HEK293 (cell line): ENCODE measurements around the gene SLX9.

Experiments
- CTCF ChIA-PET: fragments of 350-600 bp; formaldehyde crosslinking; extraction: SDS; loops from one replicate; lab custom pipeline; 2021; ENCODE audit warnings: antibody characterized with exemption; lab: Yijun Ruan, JAX
- POLR2A ChIA-PET: fragments of 300-600 bp; formaldehyde crosslinking; extraction: SDS; loops from one replicate; lab custom pipeline; 2020; ENCODE audit warnings: antibody characterized with exemption, inconsistent platforms; lab: Yijun Ruan, JAX
- H3K27ac ChIP-seq: fragments of 200-500 bp; sonication (Bioruptor generic); 2 replicates; pipeline ENCODE4 v1.5.1; 2014; ENCODE audit warnings: low read depth, low read length, control low read depth, inconsistent platforms; ENCODE audit errors: extremely low read depth
- H3K36me3 ChIP-seq, 2 experiments: fragments of 200-500 bp in 1 of 2; sonication (Bioruptor generic) in 1 of 2; 1 replicate in 1 of 2; 2 replicates in 1 of 2; pipeline ENCODE4 v1.5.1; 2014 to 2017; ENCODE audit warnings: inconsistent platforms in 2 of 2, low read length in 2 of 2; ENCODE audit not compliant: control insufficient read depth in 2 of 2, insufficient read depth in 1 of 2
- H3K4me1 ChIP-seq: fragments of 200-500 bp; sonication (Bioruptor generic); 2 replicates; pipeline ENCODE4 v1.5.1; 2014; ENCODE audit warnings: mild to moderate bottlenecking, low read length, inconsistent platforms; ENCODE audit not compliant: control insufficient read depth, insufficient read depth
- H3K4me3 ChIP-seq: 2 replicates; pipeline ENCODE4 v1.5.1; 2011; ENCODE audit warnings: low read depth, mild to moderate bottlenecking, control low read depth, low read length, moderate library complexity
- H3K9me3 ChIP-seq: fragments of 200-500 bp; sonication (Bioruptor generic); 2 replicates; pipeline ENCODE4 v1.5.1; 2014; ENCODE audit warnings: low read depth, low read length, inconsistent platforms; ENCODE audit not compliant: control insufficient read depth, insufficient read depth
- KLF16 ChIP-seq: fragments of 450-650 bp; formaldehyde crosslinking; IDR thresholded peaks from 2 replicates; pipeline ENCODE4 v1.5.1; 2017; ENCODE audit warnings: missing biosample characterization, missing genetic modification characterization
- SP2 ChIP-seq: fragments of 450-650 bp; formaldehyde crosslinking; IDR thresholded peaks from 2 replicates; pipeline ENCODE4 v1.5.1; 2016; ENCODE audit warnings: missing biosample characterization, missing genetic modification characterization
- ZBTB11 ChIP-seq: fragments of 450-650 bp; formaldehyde crosslinking; conservative IDR thresholded peaks from 2 replicates; pipeline ENCODE4 v1.5.1; 2016; ENCODE audit warnings: low read depth, missing biosample characterization, missing genetic modification characterization
- ZBTB26 ChIP-seq: fragments of 450-650 bp; formaldehyde crosslinking; optimal IDR thresholded peaks from 2 replicates; pipeline ENCODE3; 2016; ENCODE audit warnings: missing biosample characterization, mild to moderate bottlenecking, missing genetic modification characterization
- ZNF133 ChIP-seq: fragments of 450-650 bp; formaldehyde crosslinking; IDR thresholded peaks from 2 replicates; pipeline ENCODE4 v1.5.1; 2016; ENCODE audit warnings: missing biosample characterization, missing genetic modification characterization
- ZNF174 ChIP-seq: fragments of 450-650 bp; formaldehyde crosslinking; IDR thresholded peaks from 2 replicates; pipeline ENCODE4 v1.5.0; 2017; ENCODE audit warnings: missing biosample characterization, mild to moderate bottlenecking, missing genetic modification characterization
- ZNF19 ChIP-seq: fragments of 450-650 bp; formaldehyde crosslinking; IDR thresholded peaks from 2 replicates; pipeline ENCODE4; 2016; ENCODE audit warnings: missing biosample characterization, missing genetic modification characterization, low read depth
- ZNF26 ChIP-seq: fragments of 450-650 bp; formaldehyde crosslinking; IDR thresholded peaks from 2 replicates; pipeline ENCODE4 v1.5.1; 2016; ENCODE audit warnings: missing biosample characterization, missing genetic modification characterization
- ZNF266 ChIP-seq: fragments of 450-650 bp; formaldehyde crosslinking; IDR thresholded peaks from 2 replicates; pipeline ENCODE4 v1.5.1; 2016; ENCODE audit warnings: missing biosample characterization, missing genetic modification characterization, low read depth
- ZNF302 ChIP-seq: fragments of 450-650 bp; formaldehyde crosslinking; IDR thresholded peaks from 2 replicates; pipeline ENCODE4 v1.5.1; 2016; ENCODE audit warnings: missing biosample characterization, missing genetic modification characterization, low read depth
- ZNF521 ChIP-seq: fragments of 450-650 bp; formaldehyde crosslinking; IDR thresholded peaks from 2 replicates; pipeline ENCODE4 v1.5.1; 2017; ENCODE audit warnings: missing biosample characterization, mild to moderate bottlenecking, missing genetic modification characterization
- ZNF555 ChIP-seq: fragments of 450-650 bp; formaldehyde crosslinking; conservative IDR thresholded peaks from 2 replicates; pipeline ENCODE4 v1.5.1; 2017; ENCODE audit warnings: missing biosample characterization, mild to moderate bottlenecking, missing genetic modification characterization, inconsistent platforms
- ZNF785 ChIP-seq: fragments of 450-650 bp; formaldehyde crosslinking; IDR thresholded peaks from 2 replicates; pipeline ENCODE4 v1.5.1; 2016; ENCODE audit warnings: missing biosample characterization, missing genetic modification characterization
- ZNF830 ChIP-seq: fragments of 450-650 bp; IDR thresholded peaks from 2 replicates; pipeline ENCODE4 v1.5.0; 2018; ENCODE audit warnings: missing biosample characterization, missing genetic modification characterization, low read depth, mild to moderate bottlenecking, moderate library complexity
- TF ChIP-seq, protein P1 (sequence below): sonication (generic); formaldehyde crosslinking; IDR thresholded peaks from 2 replicates; pipeline ENCODE4 v1.8.1; 2022; ENCODE audit warnings: mild to moderate bottlenecking, moderate library complexity, missing genetic modification reagents
- TF ChIP-seq, protein P2 (sequence below): fragments of 450-650 bp; formaldehyde crosslinking; IDR thresholded peaks from 2 replicates; pipeline ENCODE4 v1.5.1; 2016; ENCODE audit warnings: missing biosample characterization, missing genetic modification characterization
- TF ChIP-seq, protein P3 (sequence below): fragments of 450-650 bp; formaldehyde crosslinking; IDR thresholded peaks from 2 replicates; pipeline ENCODE4 v1.5.1; 2016; ENCODE audit warnings: missing biosample characterization, missing genetic modification characterization

Gene SLX9

GRCh38 chr21:44905016-44905727 is 34.7 kb upstream of the SLX9 start:
- no peak overlapping the region for H3K4me3 ChIP-seq
- TF ChIP-seq ZNF555 = no peak
- POLR2A ChIA-PET = interaction anchor here (0.6 kb wide), 1 partner anchor 31 kb away, joined by 5 read pairs; the partner anchor contains the start of gene PTTG1IP
- H3K4me1 ChIP-seq = no peaks in the 10 kb centered on the region
- no peak overlapping the region for H3K27ac ChIP-seq
- H3K36me3 ChIP-seq = no peaks in the 10 kb centered on the region
- no peaks in the 10 kb centered on the region for H3K9me3 ChIP-seq
- CTCF ChIA-PET = interaction anchor here (0.6 kb wide), 1 partner anchor 217 kb away, joined by 4 read pairs; no protein-coding TSS in a partner anchor

DNA sequence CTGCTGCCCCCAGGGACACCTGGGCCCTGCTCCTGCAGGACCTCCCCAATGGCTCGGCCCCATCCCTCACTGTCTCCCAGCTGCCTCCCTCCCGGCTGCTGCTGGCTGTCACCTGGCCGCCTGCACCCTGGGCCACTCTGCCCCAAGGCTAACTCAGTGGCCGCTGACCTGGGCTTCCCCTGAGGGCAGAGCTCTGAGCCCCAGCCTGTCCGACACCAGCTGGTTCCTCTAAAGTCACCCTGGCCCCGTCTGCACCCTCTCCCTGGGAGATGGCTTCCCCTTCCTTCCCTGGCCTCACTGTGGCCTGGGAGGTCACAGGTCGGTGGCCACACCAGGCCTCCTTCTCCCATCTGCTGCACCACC is 34.1 kb upstream of the SLX9 start:
- ChIA-PET POLR2A (interaction anchor here (0.6 kb wide), 1 partner anchor 32 kb away, joined by 5 read pairs; the partner anchor contains the start of gene PTTG1IP), CTCF (interaction anchor here (0.6 kb wide), 1 partner anchor 216 kb away, joined by 4 read pairs; no protein-coding TSS in a partner anchor)
- Histone ChIP-seq H3K9me3 (no peaks in the 10 kb centered on the region), H3K4me3 (no peak overlapping the region), H3K36me3 (no peaks in the 10 kb centered on the region), H3K27ac (no peak overlapping the region), H3K4me1 (no peaks in the 10 kb centered on the region)
- no peak for TF ChIP-seq ZBTB11 (tag by site-specific recombination)
- TF ChIP-seq, protein P1, sequence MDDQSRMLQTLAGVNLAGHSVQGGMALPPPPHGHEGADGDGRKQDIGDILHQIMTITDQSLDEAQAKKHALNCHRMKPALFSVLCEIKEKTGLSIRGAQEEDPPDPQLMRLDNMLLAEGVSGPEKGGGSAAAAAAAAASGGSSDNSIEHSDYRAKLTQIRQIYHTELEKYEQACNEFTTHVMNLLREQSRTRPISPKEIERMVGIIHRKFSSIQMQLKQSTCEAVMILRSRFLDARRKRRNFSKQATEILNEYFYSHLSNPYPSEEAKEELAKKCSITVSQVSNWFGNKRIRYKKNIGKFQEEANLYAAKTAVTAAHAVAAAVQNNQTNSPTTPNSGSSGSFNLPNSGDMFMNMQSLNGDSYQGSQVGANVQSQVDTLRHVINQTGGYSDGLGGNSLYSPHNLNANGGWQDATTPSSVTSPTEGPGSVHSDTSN (CRISPR knock-in tag) = no peak
- no peak for TF ChIP-seq ZNF266 (tag by site-specific recombination)
- TF ChIP-seq ZNF785 (tag by site-specific recombination) = no peak
- TF ChIP-seq, protein P2, sequence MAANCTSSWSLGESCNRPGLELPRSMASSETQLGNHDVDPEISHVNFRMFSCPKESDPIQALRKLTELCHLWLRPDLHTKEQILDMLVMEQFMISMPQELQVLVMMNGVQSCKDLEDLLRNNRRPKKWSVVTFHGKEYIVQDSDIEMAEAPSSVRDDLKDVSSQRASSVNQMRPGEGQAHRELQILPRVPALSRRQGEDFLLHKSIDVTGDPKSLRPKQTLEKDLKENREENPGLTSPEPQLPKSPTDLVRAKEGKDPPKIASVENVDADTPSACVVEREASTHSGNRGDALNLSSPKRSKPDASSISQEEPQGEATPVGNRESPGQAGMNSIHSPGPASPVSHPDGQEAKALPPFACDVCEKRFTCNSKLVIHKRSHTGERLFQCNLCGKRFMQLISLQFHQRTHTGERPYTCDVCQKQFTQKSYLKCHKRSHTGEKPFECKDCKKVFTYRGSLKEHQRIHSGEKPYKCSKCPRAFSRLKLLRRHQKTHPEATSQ (tag by site-specific recombination) = no peak
- TF ChIP-seq ZNF133 (tag by site-specific recombination) = no peak
- no peak for TF ChIP-seq ZNF302
- TF ChIP-seq ZNF521 (tag by site-specific recombination) = no peak
- TF ChIP-seq ZNF174 (tag by site-specific recombination) = no peak
- TF ChIP-seq ZBTB26 (tag by site-specific recombination) = no peak
- TF ChIP-seq KLF16 = no peak
- TF ChIP-seq SP2 = no peak
- TF ChIP-seq, protein P3, sequence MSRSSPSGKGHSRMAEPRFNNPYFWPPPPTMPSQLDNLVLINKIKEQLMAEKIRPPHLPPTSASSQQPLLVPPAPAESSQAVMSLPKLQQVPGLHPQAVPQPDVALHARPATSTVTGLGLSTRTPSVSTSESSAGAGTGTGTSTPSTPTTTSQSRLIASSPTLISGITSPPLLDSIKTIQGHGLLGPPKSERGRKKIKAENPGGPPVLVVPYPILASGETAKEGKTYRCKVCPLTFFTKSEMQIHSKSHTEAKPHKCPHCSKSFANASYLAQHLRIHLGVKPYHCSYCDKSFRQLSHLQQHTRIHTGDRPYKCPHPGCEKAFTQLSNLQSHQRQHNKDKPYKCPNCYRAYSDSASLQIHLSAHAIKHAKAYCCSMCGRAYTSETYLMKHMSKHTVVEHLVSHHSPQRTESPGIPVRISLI (tag by site-specific recombination) = no peak
- no peak for TF ChIP-seq ZNF830 (tag by site-specific recombination)
- TF ChIP-seq ZNF19 (tag by site-specific recombination) = no peak
- no peak for TF ChIP-seq ZNF26 (tag by site-specific recombination)
- TF ChIP-seq ZNF555 = no peak
